Hepatocyte (in vitro differentiated cells): ENCODE measurements around the gene SRRM4.

Source experiments
- EZH2 ChIP-seq: fragments of 200-600 bp; sonication (generic); IDR thresholded peaks from 2 replicates; pipeline ENCODE4 v1.6.1; 2016; ENCODE audit warnings: antibody characterized with exemption, mild to moderate bottlenecking, borderline replicate concordance
- EZH2phosphoT487 ChIP-seq: fragments of 200-600 bp; sonication (generic); IDR thresholded peaks from one replicate; pipeline ENCODE4 v1.6.1; 2018; ENCODE audit warnings: antibody characterized with exemption, mild to moderate bottlenecking, low read depth, moderate library complexity; ENCODE audit not compliant: unreplicated experiment, severe bottlenecking
- TF ChIP-seq, protein P1 (sequence below): fragments of 200-600 bp; sonication (generic); IDR thresholded peaks from 2 replicates; pipeline ENCODE4 v1.5.1; 2016; ENCODE audit warnings: antibody characterized with exemption, mild to moderate bottlenecking; ENCODE audit not compliant: poor library complexity

DNA sequence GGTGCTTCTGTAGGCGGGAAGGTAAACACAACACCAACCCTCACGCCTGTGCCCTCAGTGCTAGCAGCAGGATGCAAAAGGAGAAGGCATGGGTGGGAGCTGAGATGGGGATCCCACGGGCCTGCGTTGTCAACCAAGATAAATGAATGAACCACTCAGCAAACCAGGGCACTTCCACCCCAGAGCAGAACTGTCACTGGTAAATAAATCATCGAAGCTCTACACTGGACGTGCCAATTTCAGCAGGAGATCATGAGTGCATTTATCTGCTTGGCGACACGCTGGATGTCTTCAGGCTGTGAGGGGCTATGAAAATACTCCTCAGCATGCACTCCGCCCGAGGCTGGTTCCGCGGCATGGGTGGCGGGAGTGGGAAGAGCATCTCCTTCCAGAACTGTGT is 230.5 kb downstream of the SRRM4 start:
- TF ChIP-seq, protein P1, sequence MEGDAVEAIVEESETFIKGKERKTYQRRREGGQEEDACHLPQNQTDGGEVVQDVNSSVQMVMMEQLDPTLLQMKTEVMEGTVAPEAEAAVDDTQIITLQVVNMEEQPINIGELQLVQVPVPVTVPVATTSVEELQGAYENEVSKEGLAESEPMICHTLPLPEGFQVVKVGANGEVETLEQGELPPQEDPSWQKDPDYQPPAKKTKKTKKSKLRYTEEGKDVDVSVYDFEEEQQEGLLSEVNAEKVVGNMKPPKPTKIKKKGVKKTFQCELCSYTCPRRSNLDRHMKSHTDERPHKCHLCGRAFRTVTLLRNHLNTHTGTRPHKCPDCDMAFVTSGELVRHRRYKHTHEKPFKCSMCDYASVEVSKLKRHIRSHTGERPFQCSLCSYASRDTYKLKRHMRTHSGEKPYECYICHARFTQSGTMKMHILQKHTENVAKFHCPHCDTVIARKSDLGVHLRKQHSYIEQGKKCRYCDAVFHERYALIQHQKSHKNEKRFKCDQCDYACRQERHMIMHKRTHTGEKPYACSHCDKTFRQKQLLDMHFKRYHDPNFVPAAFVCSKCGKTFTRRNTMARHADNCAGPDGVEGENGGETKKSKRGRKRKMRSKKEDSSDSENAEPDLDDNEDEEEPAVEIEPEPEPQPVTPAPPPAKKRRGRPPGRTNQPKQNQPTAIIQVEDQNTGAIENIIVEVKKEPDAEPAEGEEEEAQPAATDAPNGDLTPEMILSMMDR = no peak
- no peak for TF ChIP-seq EZH2phosphoT487
- no peak for TF ChIP-seq EZH2
